Measurements from ENCODE around the gene ZNF37A. TPM values are rescaled to one million over a fixed set of nuclear protein-coding genes. Genes with fewer than 3 reads are reported as not detected.
"Not testable (repeated sequence)": the region's sequence is repeated elsewhere in the genome, so short reads cannot be mapped to it uniquely, and the experiment has no call there.

The ZNF37A gene
- total RNA-seq, 4 donors from 2014 or later = 11.8 to 37.0 (median 24.1) TPM

- intact Hi-C loops (cut with DNase I; ENCODE audit: low total_unique reads) = no loop called here
Observed at GRCh38 chr10:38127812-38128211, 33.7 kb downstream of the ZNF37A start.

DNA sequence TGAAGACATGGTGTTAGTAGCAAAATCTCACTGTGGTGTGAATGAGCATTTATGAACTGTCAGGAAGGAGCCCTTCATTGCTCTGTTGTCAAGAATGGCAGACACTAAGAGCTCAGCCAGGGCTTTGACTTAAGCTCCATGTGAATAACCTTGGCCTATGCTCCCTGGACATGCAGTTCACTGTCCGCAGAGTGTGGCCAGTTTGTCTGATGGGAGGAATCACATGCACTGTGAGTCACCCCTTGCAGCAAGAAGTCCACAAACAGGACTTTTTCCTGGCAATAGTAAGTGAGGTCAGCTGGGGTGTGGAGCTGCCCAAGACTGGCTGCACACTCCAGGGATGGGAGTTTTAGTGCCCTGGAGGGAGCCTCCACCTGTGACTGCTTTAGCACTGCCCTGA, 49.5 kb downstream of the ZNF37A start:
- TF ChIP-seq, protein P1, sequence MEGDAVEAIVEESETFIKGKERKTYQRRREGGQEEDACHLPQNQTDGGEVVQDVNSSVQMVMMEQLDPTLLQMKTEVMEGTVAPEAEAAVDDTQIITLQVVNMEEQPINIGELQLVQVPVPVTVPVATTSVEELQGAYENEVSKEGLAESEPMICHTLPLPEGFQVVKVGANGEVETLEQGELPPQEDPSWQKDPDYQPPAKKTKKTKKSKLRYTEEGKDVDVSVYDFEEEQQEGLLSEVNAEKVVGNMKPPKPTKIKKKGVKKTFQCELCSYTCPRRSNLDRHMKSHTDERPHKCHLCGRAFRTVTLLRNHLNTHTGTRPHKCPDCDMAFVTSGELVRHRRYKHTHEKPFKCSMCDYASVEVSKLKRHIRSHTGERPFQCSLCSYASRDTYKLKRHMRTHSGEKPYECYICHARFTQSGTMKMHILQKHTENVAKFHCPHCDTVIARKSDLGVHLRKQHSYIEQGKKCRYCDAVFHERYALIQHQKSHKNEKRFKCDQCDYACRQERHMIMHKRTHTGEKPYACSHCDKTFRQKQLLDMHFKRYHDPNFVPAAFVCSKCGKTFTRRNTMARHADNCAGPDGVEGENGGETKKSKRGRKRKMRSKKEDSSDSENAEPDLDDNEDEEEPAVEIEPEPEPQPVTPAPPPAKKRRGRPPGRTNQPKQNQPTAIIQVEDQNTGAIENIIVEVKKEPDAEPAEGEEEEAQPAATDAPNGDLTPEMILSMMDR (IDR thresholded peaks at IDR 0.05) = no peak
- TF ChIP-seq POLR2A (IDR thresholded peaks at IDR 0.05) = no peak
- H3K4me1 ChIP-seq = no peaks in the 10 kb centered on the region
- no peaks in the 10 kb centered on the region for H3K27me3 ChIP-seq
- DNase-seq = no peak
- no peak overlapping the region for H3K4me3 ChIP-seq
- H3K36me3 ChIP-seq = no peaks in the 10 kb centered on the region
- no peak overlapping the region for H3K27ac ChIP-seq
- intact Hi-C loops (cut with DNase I; ENCODE audit: low total_unique reads) = no loop called here
- peaks cover 0 to 3% of the 10 kb centered on the region in 2 donors for H3K9me3 ChIP-seq

More at GRCh38 chr10:38127812-38128211, 33.7 kb downstream of the ZNF37A start:
- no peak for DNase-seq
- H3K27ac ChIP-seq = no peak overlapping the region
- no peaks in the 10 kb centered on the region for H3K4me1 ChIP-seq
- no peaks in the 10 kb centered on the region for H3K36me3 ChIP-seq
- no peaks in the 10 kb centered on the region for H3K27me3 ChIP-seq
- no peak overlapping the region for H3K4me3 ChIP-seq
- H3K9me3 ChIP-seq = peaks cover 0 to 72% of the 10 kb centered on the region in 2 donors
- TF ChIP-seq, protein P1 (IDR thresholded peaks at IDR 0.05) = no peak
- no peak for TF ChIP-seq POLR2A (IDR thresholded peaks at IDR 0.05)

GRCh38 chr10:38146579-38147333, 52.6 kb downstream of the ZNF37A start:
- TF ChIP-seq, protein P1 (IDR thresholded peaks at IDR 0.05) = no peak
- no peak for TF ChIP-seq POLR2A (IDR thresholded peaks at IDR 0.05)
- no peak overlapping the region for H3K27ac ChIP-seq
- H3K36me3 ChIP-seq = no peaks in the 10 kb centered on the region
- DNase-seq = no peak
- no peaks in the 10 kb centered on the region for H3K27me3 ChIP-seq
- intact Hi-C loops (cut with DNase I; ENCODE audit: low total_unique reads) = no loop called here
- H3K9me3 ChIP-seq = no peaks in the 10 kb centered on the region
- H3K4me1 ChIP-seq = no peaks in the 10 kb centered on the region
- H3K4me3 ChIP-seq = no peak overlapping the region

DNA sequence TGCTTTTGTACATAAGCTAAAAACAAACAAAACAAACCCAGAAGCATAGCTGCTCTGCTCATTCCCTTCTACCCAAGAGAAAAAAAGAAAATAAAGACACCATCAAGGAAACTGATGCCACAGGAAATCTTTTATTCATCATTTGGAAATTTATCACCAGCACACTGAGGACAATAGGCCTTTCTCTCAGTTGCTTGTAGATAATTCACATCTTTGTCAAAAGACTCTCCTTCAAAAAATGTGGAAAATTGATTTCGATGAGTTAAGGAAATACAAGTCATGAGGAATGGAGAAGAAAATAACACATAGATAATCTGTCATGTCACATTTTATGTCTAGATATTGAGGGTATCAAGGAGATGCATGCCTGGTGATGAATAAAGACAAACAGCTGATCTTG, 53.5 kb downstream of the ZNF37A start:
- intact Hi-C loops (cut with DNase I; ENCODE audit: low total_unique reads) = no loop called here
- Histone ChIP-seq H3K36me3 (no peaks in the 10 kb centered on the region), H3K9me3 (no peaks in the 10 kb centered on the region), H3K27me3 (no peaks in the 10 kb centered on the region), H3K27ac (no peak overlapping the region), H3K4me1 (no peaks in the 10 kb centered on the region), H3K4me3 (no peak overlapping the region)
- TF ChIP-seq POLR2A (IDR thresholded peaks at IDR 0.05) = no peak
- TF ChIP-seq, protein P1 (IDR thresholded peaks at IDR 0.05) = no peak
- no peak for DNase-seq

DNA sequence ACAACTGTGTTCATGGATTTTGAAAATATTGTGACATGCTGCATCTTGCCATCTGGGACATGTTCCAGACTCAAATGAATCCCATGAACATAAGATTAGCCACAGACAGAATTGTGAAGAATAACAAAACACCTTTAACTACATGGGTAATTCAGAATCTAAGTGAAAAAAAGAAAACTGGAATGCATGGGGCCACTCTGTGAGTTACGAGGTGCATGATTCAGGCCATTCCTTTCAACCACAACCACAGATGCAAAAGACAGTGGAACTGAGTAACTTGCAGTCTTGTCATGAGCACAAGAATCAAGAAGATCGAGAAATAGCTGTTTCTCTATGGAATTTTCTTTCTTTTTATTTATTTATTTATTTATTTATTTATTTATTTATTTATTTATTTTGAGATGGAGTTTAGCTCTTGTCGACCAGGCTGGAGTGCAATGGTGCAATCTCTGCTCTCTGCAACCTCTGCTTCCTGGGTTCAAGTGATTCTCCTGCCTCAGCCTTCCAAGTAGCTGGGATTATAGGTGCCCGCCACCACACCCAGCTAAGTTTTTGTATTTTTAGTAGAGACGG, 56.8 kb downstream of the ZNF37A start:
- DNase-seq; H3K27me3 ChIP-seq; H3K9me3 ChIP-seq; intact Hi-C loops (cut with DNase I; ENCODE audit: low total_unique reads); H3K4me3 ChIP-seq; H3K4me1 ChIP-seq; H3K36me3 ChIP-seq; H3K27ac ChIP-seq: not testable (repeated sequence)

All from uterus (tissue), 4 donors.